NCI-H2107 treated with DMSO at 0.1 percent for 48 hours (cell line): ENCODE data around the gene HDAC9.
A peak's percentile ranks its signal among the peaks of the same experiment; 100 is the strongest.

Source experiments
- DNase-seq: peaks from one replicate; lab custom pipeline; 2025; ENCODE audit not compliant: unreplicated experiment; lab: John Stamatoyannopoulos, UW

HDAC9 gene

DNA sequence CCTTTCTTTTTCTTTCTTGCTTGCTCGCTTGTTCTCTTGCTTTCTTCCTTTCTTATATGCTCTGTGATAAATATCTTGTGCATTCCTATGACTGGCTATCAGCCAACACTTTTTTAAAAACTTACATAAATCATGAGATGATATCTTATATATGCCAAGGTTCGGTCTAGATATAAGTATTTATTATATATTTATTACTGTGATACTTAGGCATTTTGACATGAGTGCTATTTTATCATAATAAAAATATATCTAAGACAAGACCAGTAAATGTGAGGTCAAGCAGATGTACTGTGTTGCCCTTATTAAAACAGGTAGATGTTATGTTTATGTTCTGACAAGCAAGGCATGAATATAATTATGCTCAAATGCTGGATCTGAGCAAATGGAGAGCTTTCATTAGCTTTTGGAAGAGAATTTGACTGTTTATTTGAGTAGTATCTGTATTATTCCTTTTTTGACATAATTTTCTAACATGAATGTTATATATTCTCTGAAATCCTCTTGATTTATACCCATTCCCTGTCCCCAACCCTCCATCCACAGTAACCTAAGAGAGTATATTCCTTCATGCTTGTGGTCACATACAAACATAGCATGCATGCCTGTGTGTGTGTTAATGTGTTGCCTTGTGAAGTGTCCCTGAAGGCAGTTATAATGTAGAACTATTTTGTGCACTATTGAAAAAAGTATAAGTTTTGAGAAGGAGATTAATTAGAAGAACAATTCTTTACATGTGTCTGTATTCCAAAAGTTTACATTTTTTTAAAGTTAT lies 158.0 kb downstream of the HDAC9 start:
- DNase-seq, result no peak

DNA sequence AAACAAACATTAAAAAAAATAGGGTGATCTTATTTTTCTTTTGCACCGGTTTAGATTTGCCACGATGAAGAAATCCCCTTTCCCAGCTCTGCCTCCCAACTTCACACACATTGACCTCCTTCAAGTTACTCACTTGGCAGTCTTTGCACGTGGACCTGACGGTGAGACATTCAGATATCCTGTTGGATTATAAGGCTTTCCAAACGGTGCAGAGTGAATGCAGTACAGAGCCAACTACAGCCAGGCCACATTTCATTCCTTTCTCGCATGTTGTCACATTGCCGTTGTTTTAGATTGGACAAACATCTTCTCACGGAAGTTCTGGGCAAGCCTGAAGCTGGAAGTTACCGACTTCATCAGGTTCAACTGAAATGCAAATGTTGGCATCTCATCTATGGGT lies 159.2 kb downstream of the HDAC9 start:
- no peak for DNase-seq

DNA sequence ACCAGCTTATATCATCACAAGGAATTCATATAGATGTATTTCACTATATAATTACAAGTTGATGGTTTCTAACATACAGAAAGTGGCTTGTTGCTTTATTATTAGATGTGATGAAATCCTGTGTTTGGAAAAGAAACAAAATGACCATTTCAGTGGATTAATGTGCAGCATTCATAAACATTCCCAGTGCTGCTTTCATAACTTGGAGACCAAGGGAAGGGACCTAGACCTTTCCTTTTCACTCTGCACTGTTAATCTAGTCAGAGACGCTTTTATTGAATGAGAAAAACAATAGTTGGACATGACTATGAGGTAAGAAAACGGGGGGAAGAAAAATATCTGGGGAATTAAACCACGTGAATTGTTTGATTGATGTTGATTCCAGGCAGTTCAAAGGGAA lies 160.0 kb downstream of the HDAC9 start:
- DNase-seq, result no peak

GRCh38 chr7:18655912-18656311 lies 160.4 kb downstream of the HDAC9 start:
- DNase-seq, result no peak

DNA sequence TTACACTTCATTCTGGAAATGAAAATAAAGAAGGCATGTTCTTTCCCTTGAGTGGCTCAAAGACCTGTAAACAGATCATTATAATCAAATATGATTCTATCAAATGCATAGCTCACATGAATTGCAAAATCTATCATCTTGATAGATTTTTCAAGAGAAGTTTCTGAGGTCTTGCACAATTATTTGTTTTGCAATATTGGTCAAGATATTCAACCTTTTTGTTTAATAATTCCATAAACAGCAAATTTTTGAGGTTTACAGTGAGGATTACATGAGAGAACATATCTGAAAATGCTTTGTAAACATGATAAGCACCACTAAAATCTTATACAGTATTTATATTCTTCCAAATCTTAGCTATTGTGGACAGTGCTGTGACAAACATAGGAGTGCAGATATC lies 160.8 kb downstream of the HDAC9 start:
- DNase-seq, result no peak

GRCh38 chr7:18659746-18660145 lies 164.2 kb downstream of the HDAC9 start:
- DNase-seq, result no peak

DNA sequence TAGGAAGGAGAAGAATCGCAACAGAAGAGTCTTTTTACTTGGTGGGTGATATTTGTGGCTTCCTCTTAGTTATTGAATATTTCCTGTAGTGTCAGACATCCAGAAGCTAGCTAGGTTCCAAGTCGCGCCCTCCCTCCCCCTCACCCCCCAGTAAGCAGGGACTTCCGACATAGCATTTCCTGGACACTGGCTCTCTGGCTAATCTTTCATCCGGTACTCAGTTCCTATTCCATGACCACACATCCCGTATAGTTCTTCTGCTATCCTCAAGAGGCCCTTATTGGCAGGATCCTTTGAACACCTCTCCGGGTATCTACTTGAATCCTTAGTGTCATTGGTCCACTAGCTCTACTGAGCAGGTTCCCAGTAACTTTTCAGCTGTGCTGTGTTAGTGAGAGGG lies 167.8 kb downstream of the HDAC9 start:
- DNase-seq, result no peak

GRCh38 chr7:18666107-18666728 lies 170.7 kb downstream of the HDAC9 start:
- DNase-seq, result peak; percentile 84

DNA sequence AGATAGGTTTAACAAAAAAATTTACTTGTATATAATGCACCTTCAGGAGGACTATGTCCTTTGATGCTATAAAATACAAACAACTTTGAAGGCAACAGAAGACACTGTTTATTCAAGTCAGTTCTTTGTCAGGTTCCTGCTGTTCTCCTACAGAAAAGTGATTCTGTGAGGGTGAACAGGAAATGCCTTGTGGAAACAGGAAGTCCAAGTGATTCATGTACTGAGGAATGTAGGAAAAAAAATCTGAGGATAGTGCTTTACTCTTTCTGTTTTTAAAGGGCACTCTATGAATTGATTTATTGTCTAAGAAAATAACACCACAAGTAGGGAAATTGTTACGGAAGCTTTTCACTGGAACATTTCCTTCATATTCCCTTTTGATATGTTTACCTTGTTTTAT lies 171.9 kb downstream of the HDAC9 start:
- DNase-seq, result no peak

DNA sequence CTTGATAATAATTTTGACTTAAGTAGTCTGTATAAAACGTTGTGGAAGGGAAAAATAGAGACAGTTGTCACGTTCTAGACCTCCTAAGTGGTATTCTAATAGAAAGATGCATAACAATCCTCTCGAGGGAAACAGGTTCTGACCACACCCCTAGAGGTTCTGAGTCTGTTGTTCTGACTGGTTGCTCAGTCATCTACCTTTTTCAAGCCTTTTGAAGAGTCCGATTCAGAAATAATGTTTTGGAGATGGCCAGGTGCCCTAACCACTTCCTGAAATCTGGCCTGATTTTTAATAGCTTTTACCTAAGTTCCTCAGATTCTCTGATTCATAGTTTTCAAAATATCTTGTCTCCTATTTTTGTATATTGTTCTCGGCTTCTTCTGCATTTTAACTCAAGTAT lies 175.6 kb downstream of the HDAC9 start:
- no peak for DNase-seq

DNA sequence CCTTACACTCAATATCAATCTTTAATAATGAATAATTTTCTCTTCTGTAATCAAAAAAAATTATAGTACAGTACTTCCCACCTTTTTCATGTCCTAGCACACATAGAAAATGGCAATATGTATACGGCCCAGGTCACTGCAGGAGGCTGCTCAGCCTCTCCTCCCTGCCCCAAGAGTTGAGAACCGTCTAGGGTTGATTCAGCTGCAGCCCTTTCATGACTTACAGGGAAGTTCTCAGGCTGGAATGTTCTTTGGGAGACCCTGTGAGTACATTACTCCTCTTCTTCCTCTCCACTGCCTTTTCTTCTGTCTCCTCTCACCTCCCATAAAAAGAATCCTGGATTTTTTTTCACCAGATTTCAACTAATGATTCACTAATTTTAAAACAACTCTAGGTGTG lies 180.0 kb downstream of the HDAC9 start:
- no peak for DNase-seq

DNA sequence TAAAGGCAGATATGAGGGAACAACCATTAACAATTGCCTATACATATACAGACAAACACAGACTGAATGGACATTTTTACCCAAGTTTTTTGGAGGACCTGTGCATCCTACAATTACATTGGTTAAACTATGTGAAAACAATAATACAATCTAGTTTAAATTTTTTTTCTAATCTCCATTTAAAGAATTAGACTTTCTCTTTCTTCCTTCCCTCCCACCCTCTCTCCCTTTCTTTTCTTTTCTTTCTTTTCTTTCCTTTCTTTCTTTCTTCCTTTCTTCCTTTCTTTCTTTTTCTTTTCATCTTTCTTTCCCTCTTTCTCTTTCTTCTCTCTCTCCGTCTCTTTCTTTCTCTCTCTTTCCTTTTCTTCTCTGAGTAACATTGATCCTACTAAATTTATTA lies 183.7 kb downstream of the HDAC9 start:
- DNase-seq, result no peak

DNA sequence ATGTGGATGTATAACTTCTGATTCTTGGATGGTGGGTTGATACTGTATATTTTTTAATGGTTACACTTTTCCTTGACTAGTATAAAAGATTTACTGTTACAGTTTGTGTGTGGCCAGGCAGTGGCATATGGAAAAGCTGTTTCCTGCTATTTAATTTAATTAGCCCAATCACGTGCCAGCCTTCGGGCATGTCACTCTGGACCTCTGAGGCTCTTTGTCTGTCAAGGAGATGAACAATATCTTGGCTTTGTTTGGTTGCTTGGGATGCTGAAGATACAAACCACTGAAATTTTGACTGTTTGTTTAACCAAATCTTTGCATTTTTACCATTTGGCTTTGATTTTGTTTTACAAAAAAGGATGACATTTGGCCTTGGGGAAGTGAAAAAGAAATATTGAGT lies 185.0 kb downstream of the HDAC9 start:
- DNase-seq, result no peak

DNA sequence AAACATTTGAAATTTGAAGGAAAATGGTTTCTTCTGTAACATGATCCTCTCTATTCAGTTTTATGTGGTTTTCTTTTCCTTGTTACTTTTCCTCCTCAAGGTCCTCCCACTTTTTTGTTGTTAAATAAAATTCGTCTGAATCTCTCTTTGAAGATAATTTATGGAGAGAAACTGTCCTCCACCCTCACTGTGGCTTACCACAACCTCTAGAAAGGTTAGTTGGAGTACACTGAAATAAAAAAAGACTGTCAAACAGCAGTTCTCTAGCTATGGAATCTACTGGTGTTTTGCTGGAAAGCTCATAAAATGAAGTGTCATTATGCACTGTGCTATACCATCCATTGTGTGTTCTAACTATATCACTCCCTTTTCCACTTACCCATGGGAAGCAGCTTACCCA lies 189.4 kb downstream of the HDAC9 start:
- no peak for DNase-seq

DNA sequence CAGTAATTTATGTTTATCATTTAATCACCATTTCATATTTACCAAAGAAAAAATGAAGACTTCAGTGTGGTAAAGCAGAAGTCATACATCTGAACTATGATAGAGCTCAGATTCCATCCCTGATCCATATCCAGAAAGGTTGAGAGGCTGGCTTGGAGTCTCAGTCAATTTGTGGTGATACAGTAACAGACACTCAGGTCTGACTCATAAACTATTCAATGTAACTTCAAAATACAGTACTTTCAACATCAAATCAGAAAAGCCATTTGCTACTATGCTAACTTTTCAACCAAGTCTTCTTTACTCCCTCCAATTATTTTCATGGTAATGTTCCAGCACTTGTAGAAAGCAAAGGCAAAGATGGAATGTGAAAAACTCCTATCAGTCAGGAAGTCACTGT lies 190.4 kb downstream of the HDAC9 start:
- DNase-seq, result no peak

DNA sequence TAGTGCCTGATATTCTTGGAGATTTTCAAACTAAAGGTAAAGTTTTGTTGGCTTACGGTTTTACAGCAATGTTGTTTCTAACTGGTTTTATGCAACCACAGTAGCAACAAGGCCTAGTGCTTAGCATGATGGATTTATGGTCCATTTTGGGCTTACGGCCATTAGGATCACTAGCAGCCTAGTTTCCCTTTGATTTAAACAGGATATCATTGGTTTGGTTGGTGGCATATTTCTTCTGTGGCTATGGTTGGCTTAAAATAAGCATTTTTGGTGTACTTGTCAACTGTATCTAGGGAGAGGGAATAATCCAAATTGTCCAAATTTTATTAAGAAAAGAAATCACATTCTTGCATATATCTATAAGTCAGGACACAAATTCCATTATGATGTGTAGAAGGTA lies 194.0 kb downstream of the HDAC9 start:
- DNase-seq, result no peak

- no peak for DNase-seq
These were observed 197.9 kb downstream of the HDAC9 start for GRCh38 chr7:18693406-18693805.

- DNase-seq, result no peak
These were observed 198.3 kb downstream of the HDAC9 start for GRCh38 chr7:18693816-18694215.

DNA sequence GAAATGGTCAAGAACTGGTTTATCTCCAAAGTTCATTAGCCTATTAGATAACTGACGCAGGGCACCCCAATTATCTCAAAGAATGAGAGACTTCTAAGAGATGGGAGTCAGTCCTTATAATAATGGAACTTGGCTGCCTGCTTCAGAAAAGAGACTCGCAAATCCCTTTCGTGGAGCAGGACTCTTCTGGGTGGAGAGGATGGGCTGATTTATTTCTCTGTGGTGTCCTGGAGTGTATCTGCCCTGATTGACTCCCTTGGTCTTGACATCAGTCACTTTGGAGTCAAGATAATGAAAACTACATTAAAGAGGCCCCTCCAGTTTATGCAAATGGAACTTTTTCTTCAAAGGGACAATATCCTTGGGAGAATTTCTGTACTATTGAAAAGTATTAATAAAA lies 198.9 kb downstream of the HDAC9 start:
- DNase-seq, result no peak

DNA sequence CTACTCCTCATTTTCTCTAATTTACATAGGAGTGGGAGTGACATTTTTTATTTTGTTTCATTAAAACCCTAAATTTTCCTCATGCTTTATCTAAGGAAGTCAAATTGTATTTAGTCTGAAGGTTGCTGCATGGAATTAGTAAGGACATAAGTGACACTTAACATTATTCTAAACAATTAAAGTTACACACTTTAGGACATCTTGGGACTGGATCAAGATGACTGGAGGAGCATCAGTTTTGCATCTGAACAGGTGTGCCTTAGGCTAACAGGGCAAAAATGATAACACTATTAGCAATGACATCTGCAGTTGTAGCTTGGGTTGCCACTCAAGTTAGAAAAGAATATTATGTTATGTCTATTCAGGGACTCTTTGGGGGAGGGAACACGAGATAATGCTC lies 199.4 kb downstream of the HDAC9 start:
- DNase-seq, result no peak

- no peak for DNase-seq
These were observed 202.7 kb downstream of the HDAC9 start for GRCh38 chr7:18698258-18698734.

- DNase-seq, result no peak
These were observed 204.6 kb downstream of the HDAC9 start for GRCh38 chr7:18700147-18700546.
